ENCODE measurements around the gene KIF14. TPM values are rescaled to one million over a fixed set of nuclear protein-coding genes. Genes with fewer than 3 reads are reported as not detected.

KIF14 gene
- total RNA-seq, 1 experiment from 2014 or later: 17.8 TPM

- Histone ChIP-seq H3K36me3 (ENCODE audit: control insufficient read depth, insufficient read depth, low read length) (no peaks in the 10 kb centered on the region), H3K4me1 (ENCODE audit: control insufficient read depth, insufficient read depth, low read length) (peaks cover 6% of the 10 kb centered on the region; the same call in 1 of the 2 replicates), H3K27ac (ENCODE audit: low read length) (no peak overlapping the region), H3K27me3 (ENCODE audit: control insufficient read depth, insufficient read depth, low read length) (peaks cover 3% of the 10 kb centered on the region; the same call in 1 of the 2 replicates), H3K9me3 (ENCODE audit: control insufficient read depth, insufficient read depth, low read depth, low read length) (no peaks in the 10 kb centered on the region), H3K4me3 (ENCODE audit: low read depth in 2 of 2, low read length in 2 of 2) (no peak overlapping the region)
- no peak for TF ChIP-seq TCF7L2 (IDR thresholded peaks at IDR 0.05; ENCODE audit: low read depth, low read length)
- CTCF ChIA-PET: no interaction called here
- BruUV-seq (replicated peaks): no TSS peak
- intact Hi-C loops (cut with micrococcal nuclease; ENCODE audit: unreplicated experiment): no loop called here
- POLR2A ChIA-PET: no interaction called here
- DNase-seq (ENCODE audit: low read depth, low spot score) (no peak), ATAC-seq (no peak)
- in situ Hi-C loops (cut with HindIII; ENCODE audit: low pct_unique_long_range_greater_than_20kb, low sequenced_read_pairs): no loop called here
Observed at GRCh38 chr1:200505257-200505656, 115.3 kb downstream of the KIF14 start.

Other genes starting within 250 kb of the KIF14 start
- 34.2 TPM for gene ZNF281, start 210.7 kb downstream of the KIF14 start, total RNA-seq (2021; ENCODE audit: unreplicated experiment)
- gene DDX59, start 49.2 kb upstream of the KIF14 start, total RNA-seq (2021; ENCODE audit: unreplicated experiment): 26.4 TPM
- gene CAMSAP2, start 118.1 kb upstream of the KIF14 start, total RNA-seq (2021; ENCODE audit: unreplicated experiment): 40.1 TPM

All from Panc1 (cell line).